GM23338 (cell line): ENCODE measurements around the gene SYMPK. TPM values are rescaled to one million over a fixed set of nuclear protein-coding genes. Genes with fewer than 3 reads are reported as not detected.

Experiments
- ATAC-seq: fragments of 200-7000 bp; cut with Tn5 transposase; 3 replicates; pipeline ENCODE4 v1.9.1; 2020
- DNase-seq: peaks from one replicate; pipeline ENCODE4 v3.0.0-alpha.2; 2015; ENCODE audit warnings: low spot score
- H2AFZ ChIP-seq: fragments of 200-600 bp; sonication (generic); 2 replicates; pipeline ENCODE4 v1.8.0; 2016; ENCODE audit warnings: antibody characterized with exemption, mild to moderate bottlenecking, moderate library complexity
- H3F3A ChIP-seq: fragments of 200-600 bp; sonication (generic); replicated peaks from 2 replicates; pipeline ENCODE4 v1.8.0; 2017; ENCODE audit warnings: antibody characterized with exemption, mixed run types, low read depth
- H3K27ac ChIP-seq: fragments of 200-600 bp; sonication (generic); 2 replicates; pipeline ENCODE4 v1.6.1; 2016; ENCODE audit warnings: low read depth
- H3K27me3 ChIP-seq: fragments of 200-600 bp; sonication (generic); 2 replicates; pipeline ENCODE4 v1.8.0; 2016; ENCODE audit warnings: mild to moderate bottlenecking, mixed run types, moderate library complexity; ENCODE audit not compliant: insufficient read depth
- H3K36me3 ChIP-seq: fragments of 200-600 bp; sonication (generic); 2 replicates; pipeline ENCODE4 v1.8.0; 2016; ENCODE audit warnings: mild to moderate bottlenecking; ENCODE audit not compliant: insufficient read depth
- H3K4me1 ChIP-seq: fragments of 200-600 bp; sonication (generic); 2 replicates; pipeline ENCODE4 v1.8.0; 2016; ENCODE audit warnings: mild to moderate bottlenecking, moderate library complexity; ENCODE audit not compliant: insufficient read depth
- H3K4me2 ChIP-seq: fragments of 200-600 bp; sonication (generic); 2 replicates; pipeline ENCODE4 v1.7.1; 2017; ENCODE audit warnings: mixed run types
- H3K4me3 ChIP-seq: fragments of 200-600 bp; sonication (generic); 2 replicates; pipeline ENCODE4 v1.6.1; 2016; ENCODE audit warnings: mixed run types
- H3K79me2 ChIP-seq: fragments of 200-600 bp; sonication (generic); replicated peaks from 2 replicates; pipeline ENCODE4 v1.8.0; 2017; ENCODE audit warnings: mild to moderate bottlenecking; ENCODE audit not compliant: insufficient read depth
- H3K9me2 ChIP-seq: fragments of 200-600 bp; sonication (generic); 2 replicates; pipeline ENCODE4 v1.8.0; 2017; ENCODE audit not compliant: insufficient read depth
- H4K20me1 ChIP-seq: fragments of 200-600 bp; sonication (generic); replicated peaks from 2 replicates; pipeline ENCODE4 v1.8.0; 2017; ENCODE audit warnings: mild to moderate bottlenecking; ENCODE audit not compliant: insufficient read depth
- H3K27ac Mint-ChIP-seq: 2 replicates; pipeline ENCODE4 v1.8.0; 2020; ENCODE audit warnings: inconsistent platforms, mild to moderate bottlenecking, moderate library complexity, mixed read lengths
- H3K27me3 Mint-ChIP-seq: 3 replicates; pipeline ENCODE4 v1.8.0; 2022; ENCODE audit warnings: low read depth, mild to moderate bottlenecking, moderate library complexity, mixed read lengths, inconsistent platforms; ENCODE audit not compliant: insufficient read depth, poor library complexity
- H3K36me3 Mint-ChIP-seq: 3 replicates; pipeline ENCODE4 v1.8.0; 2021; ENCODE audit warnings: low read depth, mild to moderate bottlenecking, inconsistent platforms, moderate library complexity, mixed read lengths
- H3K4me1 Mint-ChIP-seq: 3 replicates; pipeline ENCODE4 v1.8.0; 2020; ENCODE audit warnings: mild to moderate bottlenecking, inconsistent platforms, mixed read lengths
- H3K4me3 Mint-ChIP-seq: 3 replicates; pipeline ENCODE4 v1.8.0; 2021; ENCODE audit warnings: moderate library complexity, mild to moderate bottlenecking, inconsistent platforms, mixed read lengths
- H3K9me3 Mint-ChIP-seq: 3 replicates; pipeline ENCODE4 v1.8.0; 2020; ENCODE audit warnings: moderate library complexity, mild to moderate bottlenecking, inconsistent platforms, mixed read lengths
- JUNB ChIP-seq: IDR thresholded peaks from one replicate; pipeline ENCODE4 v1.6.1; 2016; ENCODE audit warnings: antibody characterized with exemption; ENCODE audit not compliant: unreplicated experiment
- ZNF462 ChIP-seq: fragments of 250-450 bp; sonication (Bioruptor Pico); IDR thresholded peaks from 2 replicates; pipeline ENCODE4 v1.5.0; 2020; ENCODE audit warnings: mild to moderate bottlenecking, moderate library complexity
- polyA plus RNA-seq: library from polyadenylated mRNA; unstranded; fragments of >200 nt; fragmentation: Nextera tagmentation; extraction: Ambion mirVana; gene quantifications from 2 replicates; pipeline ENCODE4 v1.2.1, GENCODE V29; 2016
- total RNA-seq: library from RNA; depleted of rRNA; stranded (reverse); fragments of >200 nt; shearing (Covaris generic); gene quantifications from 2 replicates; pipeline ENCODE4 v1.2.3, GENCODE V29; 2014
- TF ChIP-seq, protein P1 (sequence below), 2 experiments: fragments of 200-600 bp in 1 of 2; sonication (generic) in 1 of 2; conservative IDR thresholded peaks; 2 replicates each; pipeline versions ENCODE4 v1.5.1 to v1.6.1; 2016 to 2017; ENCODE audit warnings: antibody characterized with exemption in 2 of 2, low read depth in 2 of 2, mild to moderate bottlenecking in 2 of 2, moderate library complexity in 1 of 2

The SYMPK gene
- total and polyA plus RNA-seq, 2 experiments from 2014 or later, result 36.8 to 82.1 TPM

GRCh38 chr19:45789035-45789786 is 73.7 kb downstream of the SYMPK start (continued):
- TF ChIP-seq ZNF462 (CRISPR knock-in tag), result no peak

DNA sequence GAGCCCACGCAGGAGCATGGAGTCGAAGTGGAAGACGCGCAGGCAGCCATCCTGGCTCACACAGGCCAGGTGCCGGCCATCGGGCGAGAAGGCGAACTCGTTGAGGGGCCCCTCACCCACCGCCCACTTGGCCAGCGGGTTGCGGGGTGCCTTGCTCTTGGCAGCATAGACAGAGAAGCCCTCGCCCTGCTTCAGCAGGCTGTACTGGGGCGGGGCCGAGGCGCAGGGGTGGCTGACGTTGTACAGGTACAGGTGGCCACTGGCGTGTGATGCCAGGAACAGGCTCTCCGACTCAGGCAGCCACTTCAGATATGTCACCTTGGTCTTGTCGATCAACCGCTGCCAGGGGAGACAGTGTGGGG is 76.4 kb downstream of the SYMPK start:
- peaks cover 13% of the 10 kb centered on the region for H3K27me3 Mint-ChIP-seq
- peaks cover 14% of the 10 kb centered on the region for H4K20me1 ChIP-seq
- DNase-seq (no peak), ATAC-seq (no peak)
- H3K36me3 ChIP-seq, result peaks cover 6% of the 10 kb centered on the region; the same call in 1 of the 2 replicates
- H3K9me3 Mint-ChIP-seq, result no peaks in the 10 kb centered on the region; the same call in 2 of the 3 replicates
- H3K36me3 Mint-ChIP-seq, result peaks cover 45% of the 10 kb centered on the region
- no peak overlapping the region for H3K4me2 ChIP-seq
- no peak overlapping the region for H3K27ac Mint-ChIP-seq
- no peaks in the 10 kb centered on the region for H3K27me3 ChIP-seq
- H3K4me3 ChIP-seq, result no peak overlapping the region
- H3K4me1 ChIP-seq, result peaks cover 13% of the 10 kb centered on the region
- H3K9me2 ChIP-seq, result no peaks in the 10 kb centered on the region
- peaks cover 10% of the 10 kb centered on the region for H3K79me2 ChIP-seq
- no peak overlapping the region for H3K27ac ChIP-seq
- H3K4me3 Mint-ChIP-seq, result no peak overlapping the region
- H2AFZ ChIP-seq, result no peak overlapping the region
- H3K4me1 Mint-ChIP-seq, result peaks cover 19% of the 10 kb centered on the region; the same call in 2 of the 3 replicates
- H3F3A ChIP-seq, result 0 out of 2 replicates have a peak, but pooled peaks cover 5% of the 10 kb centered on the region
- TF ChIP-seq JUNB (no peak), ZNF462 (CRISPR knock-in tag) (no peak)
- TF ChIP-seq, protein P1, sequence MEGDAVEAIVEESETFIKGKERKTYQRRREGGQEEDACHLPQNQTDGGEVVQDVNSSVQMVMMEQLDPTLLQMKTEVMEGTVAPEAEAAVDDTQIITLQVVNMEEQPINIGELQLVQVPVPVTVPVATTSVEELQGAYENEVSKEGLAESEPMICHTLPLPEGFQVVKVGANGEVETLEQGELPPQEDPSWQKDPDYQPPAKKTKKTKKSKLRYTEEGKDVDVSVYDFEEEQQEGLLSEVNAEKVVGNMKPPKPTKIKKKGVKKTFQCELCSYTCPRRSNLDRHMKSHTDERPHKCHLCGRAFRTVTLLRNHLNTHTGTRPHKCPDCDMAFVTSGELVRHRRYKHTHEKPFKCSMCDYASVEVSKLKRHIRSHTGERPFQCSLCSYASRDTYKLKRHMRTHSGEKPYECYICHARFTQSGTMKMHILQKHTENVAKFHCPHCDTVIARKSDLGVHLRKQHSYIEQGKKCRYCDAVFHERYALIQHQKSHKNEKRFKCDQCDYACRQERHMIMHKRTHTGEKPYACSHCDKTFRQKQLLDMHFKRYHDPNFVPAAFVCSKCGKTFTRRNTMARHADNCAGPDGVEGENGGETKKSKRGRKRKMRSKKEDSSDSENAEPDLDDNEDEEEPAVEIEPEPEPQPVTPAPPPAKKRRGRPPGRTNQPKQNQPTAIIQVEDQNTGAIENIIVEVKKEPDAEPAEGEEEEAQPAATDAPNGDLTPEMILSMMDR (conservative IDR thresholded peaks at IDR 0.05; ENCODE audit: low read depth in 2 of 2), result no peak
